Measurements from ENCODE around the gene IRF3.

The IRF3 gene

GRCh38 chr19:49700563-49700962 lies 34.9 kb upstream of the IRF3 start:
- Histone ChIP-seq H3K9ac (ENCODE audit: low read length) (no peak overlapping the region), H2AFZ (ENCODE audit: low read depth, low read length, severe bottlenecking) (no peak overlapping the region), H3K9me3 (ENCODE audit: insufficient read depth, low read length) (no peaks in the 10 kb centered on the region), H3K4me3 (ENCODE audit: insufficient read depth, low read length, poor library complexity, severe bottlenecking) (no peak overlapping the region), H3K9me2 (replicated peaks; ENCODE audit: insufficient read depth, low read length) (no peaks in the 10 kb centered on the region), H3K79me2 (ENCODE audit: insufficient read depth, low read length) (no peaks in the 10 kb centered on the region), H3K27me3 (ENCODE audit: low read length) (no peaks in the 10 kb centered on the region), H3K27ac (ENCODE audit: low read depth, low read length) (no peak overlapping the region), H3K4me2 (ENCODE audit: low read depth, low read length, poor library complexity, severe bottlenecking) (no peak overlapping the region), H3K36me3 (ENCODE audit: low read length) (no peaks in the 10 kb centered on the region), H4K20me1 (ENCODE audit: low read depth, low read length) (no peaks in the 10 kb centered on the region), H3F3A (ENCODE audit: insufficient read depth) (no peaks in the 10 kb centered on the region)
- no peak for TF ChIP-seq CTCF (IDR thresholded peaks at IDR 0.05; ENCODE audit: insufficient read depth, low read length, poor library complexity, severe bottlenecking)
- no peak for TF ChIP-seq EZH2phosphoT487 (conservative IDR thresholded peaks at IDR 0.05; ENCODE audit: low read length)

DNA sequence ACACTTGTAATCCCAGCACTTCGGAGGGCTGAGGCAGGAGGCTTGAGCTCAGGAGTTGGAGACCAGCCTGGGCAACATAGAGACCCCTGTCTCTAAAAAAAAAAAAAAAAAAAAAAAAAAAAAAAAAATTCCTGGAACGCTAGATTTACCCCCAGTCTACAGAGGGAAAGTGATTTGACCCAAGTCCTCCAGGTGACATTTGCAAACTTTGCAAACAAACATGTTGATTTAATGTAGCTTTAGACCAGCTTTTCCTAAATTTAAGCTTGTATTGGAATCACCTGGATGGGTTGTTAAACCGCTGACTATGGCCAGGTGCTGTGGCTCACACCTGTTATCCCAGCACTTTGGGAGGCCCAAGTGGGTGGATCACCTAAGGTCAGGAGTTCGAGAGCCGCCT lies 33.7 kb upstream of the IRF3 start:
- H3K27me3 ChIP-seq (ENCODE audit: low read length), result no peaks in the 10 kb centered on the region
- no peaks in the 10 kb centered on the region for H3F3A ChIP-seq (ENCODE audit: insufficient read depth)
- no peaks in the 10 kb centered on the region for H3K36me3 ChIP-seq (ENCODE audit: low read length)
- H3K9me2 ChIP-seq (replicated peaks; ENCODE audit: insufficient read depth, low read length), result no peaks in the 10 kb centered on the region
- no peaks in the 10 kb centered on the region for H4K20me1 ChIP-seq (ENCODE audit: low read depth, low read length)
- H2AFZ ChIP-seq (ENCODE audit: low read depth, low read length, severe bottlenecking), result no peak overlapping the region
- H3K9me3 ChIP-seq (ENCODE audit: insufficient read depth, low read length), result no peaks in the 10 kb centered on the region
- no peak overlapping the region for H3K27ac ChIP-seq (ENCODE audit: low read depth, low read length)
- H3K9ac ChIP-seq (ENCODE audit: low read length), result no peak overlapping the region
- no peak overlapping the region for H3K4me2 ChIP-seq (ENCODE audit: low read depth, low read length, poor library complexity, severe bottlenecking)
- H3K79me2 ChIP-seq (ENCODE audit: insufficient read depth, low read length), result no peaks in the 10 kb centered on the region
- no peak overlapping the region for H3K4me3 ChIP-seq (ENCODE audit: insufficient read depth, low read length, poor library complexity, severe bottlenecking)
- TF ChIP-seq CTCF (IDR thresholded peaks at IDR 0.05; ENCODE audit: insufficient read depth, low read length, poor library complexity, severe bottlenecking), result no peak
- no peak for TF ChIP-seq EZH2phosphoT487 (conservative IDR thresholded peaks at IDR 0.05; ENCODE audit: low read length)

- no peaks in the 10 kb centered on the region for H3K27me3 ChIP-seq (ENCODE audit: low read length)
- no peak overlapping the region for H3K9ac ChIP-seq (ENCODE audit: low read length)
- no peak overlapping the region for H3K4me2 ChIP-seq (ENCODE audit: low read depth, low read length, poor library complexity, severe bottlenecking)
- H2AFZ ChIP-seq (ENCODE audit: low read depth, low read length, severe bottlenecking), result no peak overlapping the region
- H4K20me1 ChIP-seq (ENCODE audit: low read depth, low read length), result no peaks in the 10 kb centered on the region
- H3K4me3 ChIP-seq (ENCODE audit: insufficient read depth, low read length, poor library complexity, severe bottlenecking), result no peak overlapping the region
- TF ChIP-seq CTCF (IDR thresholded peaks at IDR 0.05; ENCODE audit: insufficient read depth, low read length, poor library complexity, severe bottlenecking), result no peak
- TF ChIP-seq EZH2phosphoT487 (conservative IDR thresholded peaks at IDR 0.05; ENCODE audit: low read length), result no peak
- no peaks in the 10 kb centered on the region for H3K9me3 ChIP-seq (ENCODE audit: insufficient read depth, low read length)
- H3K79me2 ChIP-seq (ENCODE audit: insufficient read depth, low read length), result no peaks in the 10 kb centered on the region
- no peaks in the 10 kb centered on the region for H3K9me2 ChIP-seq (replicated peaks; ENCODE audit: insufficient read depth, low read length)
- no peak overlapping the region for H3K27ac ChIP-seq (ENCODE audit: low read depth, low read length)
- no peaks in the 10 kb centered on the region for H3F3A ChIP-seq (ENCODE audit: insufficient read depth)
- H3K36me3 ChIP-seq (ENCODE audit: low read length), result no peaks in the 10 kb centered on the region
These were observed 31.2 kb upstream of the IRF3 start for GRCh38 chr19:49696865-49697264.

DNA sequence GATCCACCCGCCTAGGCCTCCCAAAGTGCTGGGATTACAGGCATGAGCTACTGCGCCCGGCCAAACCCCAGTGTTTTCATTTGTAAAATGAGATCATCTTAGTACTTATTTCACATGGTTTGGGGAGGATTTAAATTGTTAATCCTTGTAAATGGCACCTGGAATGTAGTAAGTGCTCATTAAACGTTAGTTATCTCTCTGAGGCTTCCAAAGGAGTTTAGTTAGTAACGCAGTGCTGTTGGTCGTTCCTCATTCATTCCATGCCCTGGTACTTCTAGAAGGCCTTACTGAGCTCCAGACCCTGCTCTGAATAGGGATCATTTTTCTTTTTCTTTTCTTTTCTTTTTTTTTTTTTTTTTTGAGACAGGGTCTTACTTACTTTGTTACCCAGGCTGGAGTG lies 30.5 kb upstream of the IRF3 start:
- no peaks in the 10 kb centered on the region for H3K79me2 ChIP-seq (ENCODE audit: insufficient read depth, low read length)
- no peak overlapping the region for H3K27ac ChIP-seq (ENCODE audit: low read depth, low read length)
- no peaks in the 10 kb centered on the region for H4K20me1 ChIP-seq (ENCODE audit: low read depth, low read length)
- no peak overlapping the region for H2AFZ ChIP-seq (ENCODE audit: low read depth, low read length, severe bottlenecking)
- no peaks in the 10 kb centered on the region for H3K9me2 ChIP-seq (replicated peaks; ENCODE audit: insufficient read depth, low read length)
- no peaks in the 10 kb centered on the region for H3K27me3 ChIP-seq (ENCODE audit: low read length)
- no peaks in the 10 kb centered on the region for H3K9me3 ChIP-seq (ENCODE audit: insufficient read depth, low read length)
- no peak overlapping the region for H3K9ac ChIP-seq (ENCODE audit: low read length)
- no peak overlapping the region for H3K4me2 ChIP-seq (ENCODE audit: low read depth, low read length, poor library complexity, severe bottlenecking)
- no peaks in the 10 kb centered on the region for H3K36me3 ChIP-seq (ENCODE audit: low read length)
- no peak overlapping the region for H3K4me3 ChIP-seq (ENCODE audit: insufficient read depth, low read length, poor library complexity, severe bottlenecking)
- no peaks in the 10 kb centered on the region for H3F3A ChIP-seq (ENCODE audit: insufficient read depth)
- TF ChIP-seq EZH2phosphoT487 (conservative IDR thresholded peaks at IDR 0.05; ENCODE audit: low read length) (no peak), CTCF (IDR thresholded peaks at IDR 0.05; ENCODE audit: insufficient read depth, low read length, poor library complexity, severe bottlenecking) (no peak)
